Measurements from ENCODE around the gene TTI1.
A peak's percentile ranks its signal among the peaks of the same experiment; 100 is the strongest.

Gene TTI1

GRCh38 chr20:38033330-38034107, at the start of gene TTI1, which contains the start of gene RPRD1B:
TTI1 (minus strand) TSS chr20:38033456; CDS start chr20:38013816, 19,640 bp downstream.
RPRD1B (plus strand) TSS chr20:38033746; CDS start chr20:38033948, 202 bp downstream.
- DNase-seq, result peak; percentile 85

GRCh38 chr20:38082894-38083293, 49.6 kb upstream of the TTI1 start:
- no peak for DNase-seq

- no peak for DNase-seq
Observed at GRCh38 chr20:38081575-38081974, 48.3 kb upstream of the TTI1 start.

DNA sequence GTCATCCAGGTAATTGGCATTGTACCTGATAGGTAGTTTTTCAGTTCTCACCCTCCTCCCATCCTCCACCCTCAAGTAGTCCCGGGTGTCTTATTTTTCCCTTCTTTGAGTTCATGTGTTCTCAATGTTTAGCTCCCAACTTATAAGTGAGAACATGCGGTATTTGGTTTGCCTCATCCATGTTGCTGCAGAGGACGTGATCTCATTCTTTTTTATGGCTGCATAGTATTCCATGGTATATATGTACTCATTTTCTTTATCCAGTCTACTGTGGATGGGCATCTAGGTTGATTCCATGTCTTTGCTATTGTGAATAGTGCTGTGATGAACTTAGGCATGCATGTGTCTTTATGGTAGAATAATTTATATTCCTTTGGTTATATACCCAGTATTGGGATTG, 46.1 kb upstream of the TTI1 start:
- no peak for DNase-seq

DNA sequence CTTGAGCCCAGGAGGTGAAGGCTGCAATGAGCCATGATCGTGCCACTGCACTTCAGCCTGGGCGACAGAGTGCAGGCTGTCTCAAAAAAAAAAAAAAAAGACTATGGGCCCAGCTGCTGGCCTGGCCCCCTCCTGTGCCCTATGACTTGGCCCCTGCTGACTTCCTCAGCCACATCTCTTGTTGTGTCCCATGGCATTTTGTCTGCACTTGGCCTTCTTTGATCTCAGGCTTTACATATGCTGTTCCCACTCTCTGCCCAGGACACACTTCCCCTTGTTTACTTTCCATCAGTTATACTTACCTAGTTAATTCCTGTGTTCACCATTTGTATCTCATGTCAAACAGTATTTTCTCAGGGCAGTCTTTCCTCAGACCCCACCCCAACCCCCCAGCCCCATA, 44.8 kb upstream of the TTI1 start:
- no peak for DNase-seq

GRCh38 chr20:38076548-38076947, 43.3 kb upstream of the TTI1 start:
- DNase-seq, result no peak

GRCh38 chr20:38075161-38075998, 42.1 kb upstream of the TTI1 start:
- DNase-seq, result no peak

- DNase-seq, result peak; percentile 89
Observed at GRCh38 chr20:38073307-38074071, 40.2 kb upstream of the TTI1 start.

- no peak for DNase-seq
Observed at GRCh38 chr20:38072898-38073297, 39.6 kb upstream of the TTI1 start.

- DNase-seq, result no peak
Observed at GRCh38 chr20:38067717-38068365, 34.6 kb upstream of the TTI1 start.

DNA sequence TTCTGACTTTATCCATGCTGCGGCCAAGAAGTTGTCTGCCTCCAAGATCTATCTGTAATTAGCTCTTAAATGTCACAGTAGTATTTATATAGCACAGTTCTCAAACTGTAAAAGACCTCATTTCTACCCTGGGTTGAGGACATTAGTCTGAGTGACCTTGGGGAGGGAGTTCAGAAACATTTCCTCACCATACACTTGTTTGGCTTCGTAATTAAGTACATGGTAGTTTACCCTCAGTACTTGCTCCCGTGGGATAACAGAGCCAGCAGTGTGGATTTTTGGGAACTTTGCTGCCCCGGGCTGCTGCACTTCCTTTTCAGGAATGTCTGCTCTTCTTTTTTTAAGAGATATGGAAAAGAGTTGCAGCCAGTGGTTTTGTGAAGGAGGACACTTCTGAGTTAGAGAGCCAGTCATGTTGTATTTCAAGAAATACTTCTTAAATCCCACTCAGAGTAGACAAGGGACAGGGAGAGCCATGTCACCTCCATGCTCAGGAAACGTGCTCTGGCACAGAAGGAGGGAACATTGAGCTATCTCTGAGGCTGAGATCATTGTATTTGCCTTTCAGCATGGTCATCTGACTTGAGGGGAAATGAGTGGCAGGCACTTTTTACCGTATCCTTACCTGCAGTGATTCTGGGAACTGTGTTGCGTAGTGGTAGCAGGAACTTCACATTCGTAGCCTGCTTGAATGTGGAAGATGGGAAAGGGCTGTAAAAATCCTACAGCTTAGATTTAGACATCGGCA, 33.9 kb upstream of the TTI1 start:
- DNase-seq, result no peak

DNA sequence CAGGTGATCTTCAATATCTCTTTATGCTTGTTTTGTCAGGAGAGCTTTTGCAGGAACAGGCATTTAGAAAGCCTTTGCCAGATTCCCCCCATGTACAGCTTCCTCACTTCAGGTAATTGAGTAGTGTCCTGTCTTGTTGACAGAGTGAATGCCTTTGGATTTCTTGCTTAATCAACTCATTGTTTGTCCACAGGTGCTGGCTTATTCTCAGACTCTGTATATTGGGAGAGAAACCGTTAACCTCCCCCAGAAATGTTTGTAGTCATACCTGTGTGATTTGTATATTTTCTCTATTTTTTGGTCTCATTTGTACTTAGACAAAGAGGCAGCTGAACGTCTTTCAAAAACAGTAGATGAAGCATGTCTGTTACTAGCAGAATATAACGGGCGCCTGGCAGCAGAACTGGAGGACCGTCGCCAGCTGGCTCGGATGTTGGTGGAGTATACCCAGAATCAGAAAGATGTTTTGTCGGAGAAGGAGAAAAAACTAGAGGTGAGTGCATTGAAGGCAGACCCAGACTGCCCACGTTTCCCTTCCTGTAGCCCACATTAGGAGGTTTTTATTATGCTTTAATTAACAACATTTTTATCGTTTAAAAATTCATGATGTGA, 32.6 kb upstream of the TTI1 start:
- DNase-seq, result no peak

GRCh38 chr20:38063911-38064530, 30.8 kb upstream of the TTI1 start:
- DNase-seq, result no peak

DNA sequence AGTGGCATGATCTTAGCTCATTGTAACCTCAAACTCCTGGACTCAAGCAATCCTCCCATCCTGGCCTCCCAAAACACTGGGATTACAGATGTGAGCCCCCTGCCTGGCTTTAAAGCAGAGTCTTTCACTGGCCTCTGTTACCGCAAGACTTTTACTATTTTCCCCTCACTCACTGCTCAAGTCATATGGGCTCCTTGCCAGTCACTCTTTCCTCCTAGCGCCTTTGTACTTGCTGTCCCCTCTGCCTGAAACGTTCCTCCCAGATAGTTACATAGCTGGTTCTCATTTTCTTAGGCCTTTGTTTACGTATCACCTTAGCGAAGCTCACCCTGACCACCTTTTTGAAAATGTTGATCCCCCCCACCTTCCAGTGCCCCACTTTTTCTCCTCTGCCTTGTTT, 29.6 kb upstream of the TTI1 start:
- no peak for DNase-seq

GRCh38 chr20:38061109-38061508, 27.9 kb upstream of the TTI1 start:
- no peak for DNase-seq

GRCh38 chr20:38060536-38060935, 27.3 kb upstream of the TTI1 start:
- DNase-seq, result no peak

DNA sequence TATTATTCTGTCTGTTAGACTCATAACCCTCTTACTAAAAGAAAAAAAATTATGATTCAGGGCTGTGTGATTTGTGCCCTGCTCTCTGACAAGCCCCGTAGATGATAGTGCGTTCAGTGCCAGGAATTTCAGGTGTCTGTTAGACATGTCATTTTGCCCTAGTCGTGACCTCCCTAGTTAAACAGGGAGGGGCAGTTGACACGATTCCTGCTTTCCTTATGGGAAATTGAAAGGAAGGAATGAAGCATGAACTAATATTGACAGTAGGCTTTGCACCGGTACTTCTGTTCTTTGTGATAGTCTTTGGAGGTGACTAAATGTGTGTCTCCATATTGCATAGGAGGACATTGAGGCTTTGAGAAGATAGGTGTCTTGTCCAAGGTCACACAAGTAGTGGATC, 26.6 kb upstream of the TTI1 start:
- DNase-seq, result no peak

DNA sequence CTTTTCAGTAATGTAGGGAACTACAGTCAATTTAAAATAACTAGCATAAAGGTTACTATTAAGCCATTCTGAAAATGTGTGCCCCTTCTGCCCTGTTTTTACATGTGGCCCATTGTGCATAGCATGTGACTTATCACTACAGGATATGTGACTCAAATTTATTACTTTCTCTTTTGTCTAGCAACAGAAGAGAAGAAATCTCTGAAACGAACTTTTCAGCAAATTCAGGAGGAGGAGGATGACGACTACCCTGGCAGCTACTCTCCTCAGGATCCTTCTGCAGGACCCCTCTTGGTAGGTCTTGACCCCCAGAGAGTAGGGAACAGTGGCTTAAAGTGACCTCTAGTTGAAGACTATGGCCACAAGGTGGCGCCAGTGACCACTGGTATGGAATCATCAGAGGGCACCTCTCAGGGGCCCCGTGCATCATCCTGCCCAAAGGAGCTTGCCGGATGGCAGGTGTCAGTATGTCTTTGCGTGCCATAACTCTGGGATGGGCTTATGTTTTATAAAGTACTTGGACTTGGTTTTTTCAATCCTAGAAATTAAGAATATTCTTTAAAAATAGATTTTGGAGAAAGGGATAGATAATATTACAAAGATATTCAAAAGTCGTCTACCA, 24.2 kb upstream of the TTI1 start:
- peak; percentile 14 for DNase-seq

DNA sequence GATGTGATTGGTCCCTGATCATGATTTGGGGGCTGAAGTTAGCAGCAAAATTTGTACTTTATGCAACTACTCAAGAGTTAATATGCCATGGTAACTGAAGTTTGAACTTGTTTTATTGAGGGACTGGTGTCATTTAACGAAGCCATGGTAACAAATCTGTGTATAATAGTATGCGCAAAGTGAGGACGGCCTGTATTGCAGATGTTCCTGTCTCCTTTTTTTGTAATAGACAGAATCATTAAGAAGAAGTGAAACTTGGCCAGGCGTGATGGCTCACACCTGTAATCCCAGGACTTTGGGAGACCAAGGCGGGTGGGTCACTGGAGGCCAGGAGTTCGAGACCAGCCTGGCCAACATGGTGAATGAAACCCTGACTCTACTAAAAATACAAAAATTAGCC, 22.6 kb upstream of the TTI1 start:
- DNase-seq, result no peak

DNA sequence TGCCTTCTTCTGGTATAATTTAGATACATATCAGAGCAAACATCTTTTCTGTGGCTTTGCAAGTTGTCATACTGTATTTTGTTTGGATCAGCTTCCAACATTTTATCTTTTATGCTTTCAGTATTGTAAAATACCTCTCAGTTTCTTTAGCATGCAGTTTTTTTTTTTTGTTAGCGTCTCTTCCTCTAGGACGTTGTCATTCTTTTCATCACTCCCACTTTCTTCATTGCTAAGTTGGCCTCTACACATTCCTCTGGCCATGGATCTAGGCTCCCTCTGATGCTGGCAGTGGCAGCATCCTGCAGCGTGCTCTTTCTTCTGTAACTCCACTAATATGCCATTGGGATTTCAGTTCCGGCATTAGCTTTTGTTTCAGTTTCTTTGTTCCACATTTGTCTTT, 22.0 kb upstream of the TTI1 start:
- no peak for DNase-seq

GRCh38 chr20:38054647-38055046, 21.4 kb upstream of the TTI1 start:
- DNase-seq, result no peak
